ENCODE data around the gene CDIPT.

DNA sequence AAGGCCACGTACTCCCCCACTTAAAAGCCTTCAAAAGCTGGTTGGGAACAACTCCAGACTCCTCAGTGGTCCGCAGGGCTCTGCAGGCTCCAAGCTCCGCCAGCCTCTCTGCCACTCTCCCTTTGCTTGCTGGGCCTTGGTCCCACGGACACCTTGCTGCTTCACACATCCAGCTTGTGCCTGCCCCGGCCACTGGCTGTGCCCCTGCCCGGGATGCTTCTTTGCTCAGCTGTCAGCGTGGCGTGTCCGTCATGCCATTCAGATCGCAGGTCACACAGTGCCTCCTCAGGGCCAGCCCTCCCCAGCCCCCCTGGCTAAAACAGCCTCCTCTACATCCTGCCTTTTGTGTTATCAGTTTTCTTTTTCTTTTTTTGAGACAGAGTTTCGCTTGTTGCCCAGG is 49.1 kb upstream of the CDIPT start:
- TF ChIP-seq POLR2AphosphoS5 (IDR thresholded peaks at IDR 0.05) = no peak
- TF ChIP-seq, protein P1, sequence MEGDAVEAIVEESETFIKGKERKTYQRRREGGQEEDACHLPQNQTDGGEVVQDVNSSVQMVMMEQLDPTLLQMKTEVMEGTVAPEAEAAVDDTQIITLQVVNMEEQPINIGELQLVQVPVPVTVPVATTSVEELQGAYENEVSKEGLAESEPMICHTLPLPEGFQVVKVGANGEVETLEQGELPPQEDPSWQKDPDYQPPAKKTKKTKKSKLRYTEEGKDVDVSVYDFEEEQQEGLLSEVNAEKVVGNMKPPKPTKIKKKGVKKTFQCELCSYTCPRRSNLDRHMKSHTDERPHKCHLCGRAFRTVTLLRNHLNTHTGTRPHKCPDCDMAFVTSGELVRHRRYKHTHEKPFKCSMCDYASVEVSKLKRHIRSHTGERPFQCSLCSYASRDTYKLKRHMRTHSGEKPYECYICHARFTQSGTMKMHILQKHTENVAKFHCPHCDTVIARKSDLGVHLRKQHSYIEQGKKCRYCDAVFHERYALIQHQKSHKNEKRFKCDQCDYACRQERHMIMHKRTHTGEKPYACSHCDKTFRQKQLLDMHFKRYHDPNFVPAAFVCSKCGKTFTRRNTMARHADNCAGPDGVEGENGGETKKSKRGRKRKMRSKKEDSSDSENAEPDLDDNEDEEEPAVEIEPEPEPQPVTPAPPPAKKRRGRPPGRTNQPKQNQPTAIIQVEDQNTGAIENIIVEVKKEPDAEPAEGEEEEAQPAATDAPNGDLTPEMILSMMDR (IDR thresholded peaks at IDR 0.05; ENCODE audit: poor library complexity, severe bottlenecking) = no peak
- TF ChIP-seq MXI1 (conservative IDR thresholded peaks at IDR 0.05; ENCODE audit: poor library complexity, severe bottlenecking) = no peak
- TF ChIP-seq EP300 (conservative IDR thresholded peaks at IDR 0.05; ENCODE audit: poor library complexity, severe bottlenecking) = no peak
- TF ChIP-seq, protein P2, sequence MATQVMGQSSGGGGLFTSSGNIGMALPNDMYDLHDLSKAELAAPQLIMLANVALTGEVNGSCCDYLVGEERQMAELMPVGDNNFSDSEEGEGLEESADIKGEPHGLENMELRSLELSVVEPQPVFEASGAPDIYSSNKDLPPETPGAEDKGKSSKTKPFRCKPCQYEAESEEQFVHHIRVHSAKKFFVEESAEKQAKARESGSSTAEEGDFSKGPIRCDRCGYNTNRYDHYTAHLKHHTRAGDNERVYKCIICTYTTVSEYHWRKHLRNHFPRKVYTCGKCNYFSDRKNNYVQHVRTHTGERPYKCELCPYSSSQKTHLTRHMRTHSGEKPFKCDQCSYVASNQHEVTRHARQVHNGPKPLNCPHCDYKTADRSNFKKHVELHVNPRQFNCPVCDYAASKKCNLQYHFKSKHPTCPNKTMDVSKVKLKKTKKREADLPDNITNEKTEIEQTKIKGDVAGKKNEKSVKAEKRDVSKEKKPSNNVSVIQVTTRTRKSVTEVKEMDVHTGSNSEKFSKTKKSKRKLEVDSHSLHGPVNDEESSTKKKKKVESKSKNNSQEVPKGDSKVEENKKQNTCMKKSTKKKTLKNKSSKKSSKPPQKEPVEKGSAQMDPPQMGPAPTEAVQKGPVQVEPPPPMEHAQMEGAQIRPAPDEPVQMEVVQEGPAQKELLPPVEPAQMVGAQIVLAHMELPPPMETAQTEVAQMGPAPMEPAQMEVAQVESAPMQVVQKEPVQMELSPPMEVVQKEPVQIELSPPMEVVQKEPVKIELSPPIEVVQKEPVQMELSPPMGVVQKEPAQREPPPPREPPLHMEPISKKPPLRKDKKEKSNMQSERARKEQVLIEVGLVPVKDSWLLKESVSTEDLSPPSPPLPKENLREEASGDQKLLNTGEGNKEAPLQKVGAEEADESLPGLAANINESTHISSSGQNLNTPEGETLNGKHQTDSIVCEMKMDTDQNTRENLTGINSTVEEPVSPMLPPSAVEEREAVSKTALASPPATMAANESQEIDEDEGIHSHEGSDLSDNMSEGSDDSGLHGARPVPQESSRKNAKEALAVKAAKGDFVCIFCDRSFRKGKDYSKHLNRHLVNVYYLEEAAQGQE (IDR thresholded peaks at IDR 0.05; ENCODE audit: borderline replicate concordance) = no peak
